ENCODE results near the gene WDR33. TPM values are rescaled to one million over a fixed set of nuclear protein-coding genes. Genes with fewer than 3 reads are reported as not detected.
"Not testable (repeated sequence)": the region's sequence is repeated elsewhere in the genome, so short reads cannot be mapped to it uniquely, and the experiment has no call there.

Gene WDR33
- total RNA-seq, 2 donors from 2014 or later = 41.8 to 48.6 TPM

- intact Hi-C loops (cut with DNase I) = no loop called here
- no peak for DNase-seq (ENCODE audit: low spot score)
Measured at GRCh38 chr2:127770973-127771735, 39.8 kb downstream of the WDR33 start.

GRCh38 chr2:127770534-127770933, 40.4 kb downstream of the WDR33 start:
- intact Hi-C loops (cut with DNase I); DNase-seq (ENCODE audit: low spot score): not testable (repeated sequence)

GRCh38 chr2:127769587-127769986, 41.4 kb downstream of the WDR33 start:
- no peak for DNase-seq (ENCODE audit: low spot score)
- intact Hi-C loops (cut with DNase I) = no loop called here

GRCh38 chr2:127768775-127769479, 42.0 kb downstream of the WDR33 start:
- intact Hi-C loops (cut with DNase I) = no loop called here
- no peak for DNase-seq (ENCODE audit: low spot score)

GRCh38 chr2:127763776-127764175, 47.2 kb downstream of the WDR33 start:
- intact Hi-C loops (cut with DNase I) = no loop called here
- no peak for DNase-seq (ENCODE audit: low spot score)

GRCh38 chr2:127762846-127763245, 48.1 kb downstream of the WDR33 start:
- intact Hi-C loops (cut with DNase I) = no loop called here
- no peak for DNase-seq (ENCODE audit: low spot score)

- intact Hi-C loops (cut with DNase I) = no loop called here
Measured at GRCh38 chr2:127762441-127762840, 48.5 kb downstream of the WDR33 start.

GRCh38 chr2:127759931-127760330, 51.0 kb downstream of the WDR33 start:
- no peak for DNase-seq (ENCODE audit: low spot score)
- intact Hi-C loops (cut with DNase I) = no loop called here

More at GRCh38 chr2:127762441-127762840, 48.5 kb downstream of the WDR33 start:
- DNase-seq (ENCODE audit: low spot score) = no peak

- no peak for DNase-seq (ENCODE audit: low spot score)
- intact Hi-C loops (cut with DNase I) = no loop called here
Measured at GRCh38 chr2:127754186-127754585, 56.8 kb downstream of the WDR33 start.

GRCh38 chr2:127753374-127753773, 57.6 kb downstream of the WDR33 start:
- no peak for DNase-seq (ENCODE audit: low spot score)
- intact Hi-C loops (cut with DNase I) = no loop called here

- intact Hi-C loops (cut with DNase I); DNase-seq (ENCODE audit: low spot score): not testable (repeated sequence)
Measured at GRCh38 chr2:127749537-127749936, 61.4 kb downstream of the WDR33 start.

- intact Hi-C loops (cut with DNase I) = no loop called here
- DNase-seq (ENCODE audit: low spot score) = no peak
Measured at GRCh38 chr2:127747621-127748020, 63.4 kb downstream of the WDR33 start.

- DNase-seq (ENCODE audit: low spot score) = no peak
- intact Hi-C loops (cut with DNase I) = no loop called here
Measured at GRCh38 chr2:127743477-127744026, 67.4 kb downstream of the WDR33 start.

- intact Hi-C loops (cut with DNase I) = no loop called here
- no peak for DNase-seq (ENCODE audit: low spot score)
Measured at GRCh38 chr2:127740665-127741288, 70.2 kb downstream of the WDR33 start.

- intact Hi-C loops (cut with DNase I) = no loop called here
- DNase-seq (ENCODE audit: low spot score) = no peak
Measured at GRCh38 chr2:127739800-127740199, 71.2 kb downstream of the WDR33 start.

- intact Hi-C loops (cut with DNase I) = no loop called here
- DNase-seq (ENCODE audit: low spot score) = no peak
Measured at GRCh38 chr2:127737892-127738291, 73.1 kb downstream of the WDR33 start.

- no peak for DNase-seq (ENCODE audit: low spot score)
Measured at GRCh38 chr2:127735537-127736399, 75.2 kb downstream of the WDR33 start.

GRCh38 chr2:127735044-127735443, 75.9 kb downstream of the WDR33 start:
- DNase-seq (ENCODE audit: low spot score) = no peak
- intact Hi-C loops (cut with DNase I) = no loop called here

More at GRCh38 chr2:127735537-127736399, 75.2 kb downstream of the WDR33 start:
- intact Hi-C loops (cut with DNase I) = no loop called here

Measured in posterior vena cava (tissue), 2 donors.